H9 (cell line): ENCODE results near the gene SNX32. TPM values are rescaled to one million over a fixed set of nuclear protein-coding genes. Genes with fewer than 3 reads are reported as not detected.

Experiments used
- DNase-seq: peaks from one replicate; pipeline ENCODE4 v3.0.0-alpha.2; 2017
- H2AFZ ChIP-seq: one replicate; pipeline ENCODE4 v1.6.1; 2013; ENCODE audit warnings: mild to moderate bottlenecking, low read length, control low read depth, moderate library complexity
- H2AK5ac ChIP-seq: 2 replicates; pipeline ENCODE4 v1.6.1; 2013; ENCODE audit warnings: low read length, control low read depth, mixed read lengths; ENCODE audit not compliant: insufficient read length
- H2BK120ac ChIP-seq: one replicate; pipeline ENCODE4 v1.6.1; 2013; ENCODE audit warnings: low read depth, mild to moderate bottlenecking, low read length, control low read depth, inconsistent platforms; ENCODE audit not compliant: poor library complexity, severe bottlenecking
- H2BK12ac ChIP-seq: 2 replicates; pipeline ENCODE4 v1.6.1; 2013; ENCODE audit warnings: low read length, control low read depth, mixed read lengths, low read depth; ENCODE audit not compliant: insufficient read length
- H2BK15ac ChIP-seq: 2 replicates; pipeline ENCODE4 v1.6.1; 2013; ENCODE audit warnings: low read depth, low read length, control low read depth
- H2BK20ac ChIP-seq: one replicate; pipeline ENCODE4 v1.6.1; 2013; ENCODE audit warnings: low read depth, mild to moderate bottlenecking, low read length, control low read depth, inconsistent platforms; ENCODE audit not compliant: poor library complexity, severe bottlenecking
- H2BK5ac ChIP-seq: 2 replicates; pipeline ENCODE4 v1.6.1; 2013; ENCODE audit warnings: low read length, control low read depth, mixed read lengths; ENCODE audit not compliant: insufficient read length
- H3K14ac ChIP-seq: 2 replicates; pipeline ENCODE4 v1.6.1; 2013; ENCODE audit warnings: low read length, control low read depth; ENCODE audit not compliant: insufficient read depth
- H3K18ac ChIP-seq: 2 replicates; pipeline ENCODE4 v1.6.1; 2013; ENCODE audit warnings: low read depth, mild to moderate bottlenecking, mixed read lengths, low read length, control low read depth; ENCODE audit not compliant: insufficient read length
- H3K23ac ChIP-seq: 2 replicates; pipeline ENCODE4 v1.6.1; 2013; ENCODE audit warnings: low read length, control low read depth, mixed read lengths, low read depth; ENCODE audit not compliant: insufficient read length
- H3K23me2 ChIP-seq: 2 replicates; pipeline ENCODE4 v1.6.1; 2013; ENCODE audit warnings: low read depth, mild to moderate bottlenecking, mixed read lengths, low read length, control low read depth; ENCODE audit not compliant: insufficient read length, poor library complexity, severe bottlenecking
- H3K27ac ChIP-seq: 2 replicates; pipeline ENCODE4 v1.5.1; 2013; ENCODE audit warnings: low read length, control low read depth, mixed read lengths, low read depth; ENCODE audit not compliant: insufficient read length
- H3K27me3 ChIP-seq: 2 replicates; pipeline ENCODE4 v1.6.1; 2013; ENCODE audit warnings: low read length, control low read depth, inconsistent platforms; ENCODE audit not compliant: insufficient read depth
- H3K4ac ChIP-seq: 2 replicates; pipeline ENCODE4 v1.6.1; 2013; ENCODE audit warnings: low read depth, mild to moderate bottlenecking, control low read depth, inconsistent platforms, low read length, moderate library complexity
- H3K4me1 ChIP-seq: 2 replicates; pipeline ENCODE4 v1.6.1; 2013; ENCODE audit warnings: low read length, control low read depth, inconsistent platforms; ENCODE audit not compliant: insufficient read depth
- H3K4me2 ChIP-seq: 2 replicates; pipeline ENCODE4 v1.6.1; 2013; ENCODE audit warnings: low read length, control low read depth, mixed read lengths; ENCODE audit not compliant: insufficient read length, insufficient read depth
- H3K56ac ChIP-seq: 2 replicates; pipeline ENCODE4 v1.6.1; 2013; ENCODE audit warnings: low read depth, mild to moderate bottlenecking, mixed read lengths, low read length, control low read depth; ENCODE audit not compliant: insufficient read length
- H3K79me1 ChIP-seq: 2 replicates; pipeline ENCODE4 v1.6.1; 2013; ENCODE audit warnings: low read depth, mild to moderate bottlenecking, moderate library complexity, low read length, control low read depth, inconsistent platforms; ENCODE audit not compliant: insufficient read depth, poor library complexity, severe bottlenecking
- H3K79me2 ChIP-seq: 2 replicates; pipeline ENCODE4 v1.6.1; 2013; ENCODE audit warnings: low read length, control low read depth, inconsistent platforms; ENCODE audit not compliant: insufficient read depth
- H3K9ac ChIP-seq: 2 replicates; pipeline ENCODE4 v1.6.1; 2013; ENCODE audit warnings: low read length, control low read depth, mixed read lengths; ENCODE audit not compliant: insufficient read length; ENCODE audit errors: extremely low read depth
- H3K9me3 ChIP-seq: one replicate; pipeline ENCODE4 v1.6.1; 2013; ENCODE audit warnings: low read depth, low read length, inconsistent platforms; ENCODE audit not compliant: control insufficient read depth
- H3T11ph ChIP-seq: one replicate; pipeline ENCODE4 v1.6.1; 2013; ENCODE audit warnings: mild to moderate bottlenecking, low read length, control low read depth, inconsistent platforms
- H4K20me1 ChIP-seq: one replicate; pipeline ENCODE4 v1.6.1; 2013; ENCODE audit not compliant: control insufficient read depth, insufficient read length, insufficient read depth
- H4K5ac ChIP-seq: 2 replicates; pipeline ENCODE4 v1.6.1; 2013; ENCODE audit warnings: low read depth, mild to moderate bottlenecking, mixed read lengths, low read length, control low read depth; ENCODE audit not compliant: insufficient read length
- H4K8ac ChIP-seq: replicated peaks from 2 replicates; pipeline ENCODE4 v1.6.1; 2013; ENCODE audit warnings: low read length, control low read depth, mixed read lengths, low read depth; ENCODE audit not compliant: insufficient read length
- H4K91ac ChIP-seq: 2 replicates; pipeline ENCODE4 v1.6.1; 2013; ENCODE audit warnings: low read depth, mild to moderate bottlenecking, moderate library complexity, mixed read lengths, low read length, control low read depth; ENCODE audit not compliant: insufficient read length
- H3K27ac Mint-ChIP-seq, 3 experiments: 2 replicates in 2 of 3; 3 replicates in 1 of 3; pipeline ENCODE4 v1.8.0; 2020 to 2021; ENCODE audit warnings: mixed read lengths in 3 of 3, mild to moderate bottlenecking in 1 of 3, moderate library complexity in 1 of 3
- H3K27me3 Mint-ChIP-seq: 2 replicates; pipeline ENCODE4 v1.8.0; 2021; ENCODE audit warnings: low read depth, mild to moderate bottlenecking, moderate library complexity, mixed read lengths
- H3K36me3 Mint-ChIP-seq, 3 experiments: 2 replicates in 2 of 3; 3 replicates in 1 of 3; pipeline ENCODE4 v1.8.0; 2020 to 2021; ENCODE audit warnings: low read depth in 3 of 3, mixed read lengths in 3 of 3; ENCODE audit not compliant: insufficient read depth in 1 of 3
- H3K4me1 Mint-ChIP-seq, 2 experiments: 2 replicates each; pipeline ENCODE4 v1.8.0; 2020; ENCODE audit warnings: mixed read lengths in 2 of 2
- H3K4me3 Mint-ChIP-seq, 2 experiments: 2 replicates in 1 of 2; 3 replicates in 1 of 2; pipeline ENCODE4 v1.8.0; 2020 to 2021; ENCODE audit warnings: mild to moderate bottlenecking in 2 of 2, mixed read lengths in 2 of 2, moderate library complexity in 1 of 2
- H3K9me3 Mint-ChIP-seq, 2 experiments: 2 replicates in 1 of 2; 3 replicates in 1 of 2; pipeline ENCODE4 v1.8.0; 2020; ENCODE audit warnings: mild to moderate bottlenecking in 2 of 2, mixed read lengths in 2 of 2, moderate library complexity in 1 of 2
- WGBS: extraction: QIAGEN DNeasy Blood & Tissue Kit; methylation state at CpG from one replicate; pipeline ENCODE4 v1.1.7; 2013; ENCODE audit warnings: missing lambda C conversion rate, low lambda C conversion rate, mixed read lengths; ENCODE audit not compliant: insufficient read length; ENCODE audit errors: extremely low coverage; 5-methylcytosine and 5-hydroxymethylcytosine counted together
- total RNA-seq: library from RNA; stranded (reverse); gene quantifications from 2 replicates; pipeline ENCODE4 v1.2.1, GENCODE V29; 2021
- TF ChIP-seq, protein P1 (sequence below): fragments of 200-600 bp; sonication (generic); conservative IDR thresholded peaks from 3 replicates; pipeline ENCODE4 v1.8.0; 2021; ENCODE audit warnings: antibody characterized with exemption, mild to moderate bottlenecking

SNX32 gene
- total RNA-seq, 1 experiment from 2014 or later, result 1.2 TPM

DNA sequence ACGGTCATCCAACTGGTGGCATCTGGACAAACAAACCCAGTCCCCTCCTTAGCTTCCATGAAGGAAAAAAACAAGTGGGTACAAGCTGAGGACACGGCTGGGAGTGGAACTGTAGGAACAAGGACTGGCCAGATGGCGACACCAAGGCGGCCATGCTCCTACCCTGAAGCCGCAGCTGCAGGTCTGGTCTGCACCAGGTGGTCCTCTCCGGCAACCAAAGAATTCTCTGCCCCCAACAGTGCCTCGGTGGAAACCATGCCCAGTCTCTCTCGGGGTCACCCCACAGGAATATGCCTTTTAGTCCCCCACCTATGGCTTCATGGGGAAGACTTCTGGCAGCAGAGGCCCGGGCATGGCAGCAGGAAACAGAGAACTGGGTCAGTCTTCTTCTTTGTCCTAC lies 24.3 kb upstream of the SNX32 start:
- Histone ChIP-seq H3K4me2 (no peak overlapping the region), H3K79me2 (no peaks in the 10 kb centered on the region), H4K91ac (no peak overlapping the region), H2BK20ac (no peak overlapping the region), H4K20me1 (no peaks in the 10 kb centered on the region), H3K56ac (no peak overlapping the region), H3K4me1 (no peaks in the 10 kb centered on the region), H3K27me3 (no peaks in the 10 kb centered on the region), H3K23me2 (no peaks in the 10 kb centered on the region), H3K18ac (no peak overlapping the region), H3K23ac (no peak overlapping the region), H3K14ac (no peak overlapping the region), H2AK5ac (no peak overlapping the region), H3T11ph (no peak overlapping the region), H3K27ac (no peak overlapping the region), H2BK15ac (no peak overlapping the region), H2BK5ac (no peak overlapping the region), H3K79me1 (no peaks in the 10 kb centered on the region), H3K9ac (no peak overlapping the region), H2AFZ (no peak overlapping the region), H3K4ac (no peak overlapping the region), H2BK120ac (no peak overlapping the region), H4K5ac (no peak overlapping the region), H3K9me3 (no peaks in the 10 kb centered on the region), H2BK12ac (no peak overlapping the region), H4K8ac (no peak overlapping the region)
- TF ChIP-seq, protein P1, sequence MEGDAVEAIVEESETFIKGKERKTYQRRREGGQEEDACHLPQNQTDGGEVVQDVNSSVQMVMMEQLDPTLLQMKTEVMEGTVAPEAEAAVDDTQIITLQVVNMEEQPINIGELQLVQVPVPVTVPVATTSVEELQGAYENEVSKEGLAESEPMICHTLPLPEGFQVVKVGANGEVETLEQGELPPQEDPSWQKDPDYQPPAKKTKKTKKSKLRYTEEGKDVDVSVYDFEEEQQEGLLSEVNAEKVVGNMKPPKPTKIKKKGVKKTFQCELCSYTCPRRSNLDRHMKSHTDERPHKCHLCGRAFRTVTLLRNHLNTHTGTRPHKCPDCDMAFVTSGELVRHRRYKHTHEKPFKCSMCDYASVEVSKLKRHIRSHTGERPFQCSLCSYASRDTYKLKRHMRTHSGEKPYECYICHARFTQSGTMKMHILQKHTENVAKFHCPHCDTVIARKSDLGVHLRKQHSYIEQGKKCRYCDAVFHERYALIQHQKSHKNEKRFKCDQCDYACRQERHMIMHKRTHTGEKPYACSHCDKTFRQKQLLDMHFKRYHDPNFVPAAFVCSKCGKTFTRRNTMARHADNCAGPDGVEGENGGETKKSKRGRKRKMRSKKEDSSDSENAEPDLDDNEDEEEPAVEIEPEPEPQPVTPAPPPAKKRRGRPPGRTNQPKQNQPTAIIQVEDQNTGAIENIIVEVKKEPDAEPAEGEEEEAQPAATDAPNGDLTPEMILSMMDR, result no peak
- Mint-ChIP-seq H3K27ac (no peak overlapping the region), H3K4me1 (no peaks in the 10 kb centered on the region), H3K9me3 (no peaks in the 10 kb centered on the region), H3K27me3 (peaks cover 35% of the 10 kb centered on the region), H3K4me3 (no peak overlapping the region), H3K36me3 (no peaks in the 10 kb centered on the region; a peak in 1 of 7 replicates)
- DNase-seq, result no peak
- WGBS, result no CpG with 5 or more reads among the region's 9 CpGs
